IMR-90 (cell line): ENCODE results near the gene MDH1. TPM values are rescaled to one million over a fixed set of nuclear protein-coding genes. Genes with fewer than 3 reads are reported as not detected.

Experiments
- ATAC-seq: fragments of 200-7000 bp; cut with Tn5 transposase; 2 replicates; pipeline ENCODE4 v1.9.1; 2020; ENCODE audit warnings: low read depth, mild to moderate bottlenecking, moderate library complexity
- BruUV-seq: library from RNA; stranded (reverse); fragments of 400-500 nt; replicated peaks from 2 replicates; lab custom pipeline; 2021; lab: Mats Ljungman, UMichigan
- CTCF ChIA-PET: fragments of 300-600 bp; formaldehyde crosslinking; extraction: SDS; loops from one replicate; lab custom pipeline; 2021; ENCODE audit warnings: antibody characterized with exemption; lab: Yijun Ruan, JAX
- POLR2A ChIA-PET: fragments of 300-600 bp; sonication (Branson Sonifier 250); formaldehyde crosslinking; loops from one replicate; lab custom pipeline; 2022; ENCODE audit warnings: antibody characterized with exemption; ENCODE audit not compliant: unreplicated experiment; lab: Charles Lee
- DNase-seq: peaks from one replicate; pipeline ENCODE4 v3.0.0; 2013
- H2AFZ ChIP-seq: replicated peaks from 2 replicates; pipeline ENCODE3; 2013; ENCODE audit warnings: low read length, mild to moderate bottlenecking; ENCODE audit not compliant: poor library complexity
- H2AK5ac ChIP-seq: 2 replicates; pipeline ENCODE4 v1.6.1; 2013; ENCODE audit warnings: low read depth, low read length, inconsistent platforms
- H2AK9ac ChIP-seq: replicated peaks from 2 replicates; pipeline ENCODE3; 2013; ENCODE audit warnings: mild to moderate bottlenecking, low read depth, low read length, moderate library complexity; ENCODE audit not compliant: poor library complexity
- H2BK120ac ChIP-seq: 2 replicates; pipeline ENCODE4 v1.6.1; 2013; ENCODE audit warnings: low read depth, low read length, inconsistent platforms
- H2BK15ac ChIP-seq: 3 replicates; pipeline ENCODE4 v1.6.1; 2013; ENCODE audit warnings: low read depth, low read length, inconsistent platforms
- H2BK20ac ChIP-seq: 2 replicates; pipeline ENCODE4 v1.6.1; 2013; ENCODE audit warnings: low read depth, mild to moderate bottlenecking, inconsistent platforms, low read length, moderate library complexity
- H2BK5ac ChIP-seq: 2 replicates; pipeline ENCODE4 v1.6.1; 2013; ENCODE audit warnings: mild to moderate bottlenecking, low read depth, low read length, inconsistent platforms; ENCODE audit not compliant: poor library complexity, severe bottlenecking
- H3K14ac ChIP-seq: replicated peaks from 2 replicates; pipeline ENCODE4 v1.6.1; 2013; ENCODE audit warnings: low read depth, low read length, inconsistent platforms
- H3K18ac ChIP-seq: 2 replicates; pipeline ENCODE4 v1.6.1; 2013; ENCODE audit warnings: low read depth, low read length, control low read depth
- H3K23ac ChIP-seq: 2 replicates; pipeline ENCODE4 v1.6.1; 2013; ENCODE audit warnings: low read depth, low read length, inconsistent platforms
- H3K27ac ChIP-seq: 2 replicates; pipeline ENCODE4 v1.5.1; 2013; ENCODE audit warnings: mild to moderate bottlenecking, control low read depth, low read length; ENCODE audit not compliant: insufficient read depth
- H3K27me3 ChIP-seq: 2 replicates; pipeline ENCODE4 v1.6.1; 2013; ENCODE audit warnings: low read length; ENCODE audit not compliant: control insufficient read depth, insufficient read depth
- H3K36me3 ChIP-seq: 2 replicates; pipeline ENCODE4 v1.6.1; 2013; ENCODE audit warnings: low read length, mixed read lengths; ENCODE audit not compliant: control insufficient read depth, insufficient read depth
- H3K4ac ChIP-seq: 2 replicates; pipeline ENCODE4 v1.6.1; 2013; ENCODE audit warnings: low read depth, low read length, inconsistent platforms
- H3K4me1 ChIP-seq: 2 replicates; pipeline ENCODE4 v1.6.1; 2013; ENCODE audit warnings: low read length, mixed read lengths; ENCODE audit not compliant: control insufficient read depth, insufficient read depth
- H3K4me2 ChIP-seq: 2 replicates; pipeline ENCODE4 v1.6.1; 2013; ENCODE audit warnings: low read depth, mild to moderate bottlenecking, control low read depth, low read length, moderate library complexity
- H3K4me3 ChIP-seq: 2 replicates; pipeline ENCODE4 v1.5.1; 2013; ENCODE audit warnings: low read depth, mild to moderate bottlenecking, control low read depth, low read length, moderate library complexity; ENCODE audit not compliant: insufficient read depth
- H3K56ac ChIP-seq: 2 replicates; pipeline ENCODE4 v1.6.1; 2013; ENCODE audit warnings: low read length, inconsistent platforms; ENCODE audit not compliant: insufficient read depth; ENCODE audit errors: extremely low read depth
- H3K79me1 ChIP-seq, 2 experiments: 2 replicates each; pipeline ENCODE4 v1.6.1; 2013; ENCODE audit warnings: low read length in 2 of 2, inconsistent platforms in 1 of 2, low read depth in 1 of 2
- H3K9ac ChIP-seq: 2 replicates; pipeline ENCODE4 v1.6.1; 2013; ENCODE audit warnings: low read depth, low read length, control low read depth
- H3K9me1 ChIP-seq: 2 replicates; pipeline ENCODE4 v1.6.1; 2013; ENCODE audit warnings: low read length, inconsistent platforms; ENCODE audit not compliant: insufficient read depth
- H3K9me3 ChIP-seq: 2 replicates; pipeline ENCODE4 v1.6.1; 2013; ENCODE audit warnings: low read length; ENCODE audit not compliant: control insufficient read depth, insufficient read depth
- H4K20me1 ChIP-seq: 2 replicates; pipeline ENCODE4 v1.6.1; 2013; ENCODE audit warnings: low read length, inconsistent platforms; ENCODE audit not compliant: insufficient read depth
- H4K5ac ChIP-seq: 2 replicates; pipeline ENCODE4 v1.6.1; 2013; ENCODE audit warnings: mild to moderate bottlenecking, low read depth, low read length, control low read depth
- H4K8ac ChIP-seq, 2 experiments: 2 replicates each; pipeline ENCODE4 v1.6.1; 2013; ENCODE audit warnings: low read depth in 2 of 2, low read length in 2 of 2, control low read depth in 1 of 2, inconsistent platforms in 1 of 2
- H4K91ac ChIP-seq: 2 replicates; pipeline ENCODE4 v1.6.1; 2013; ENCODE audit warnings: low read depth, low read length, inconsistent platforms; ENCODE audit not compliant: insufficient read depth
- BHLHE40 ChIP-seq: fragments of 150-350 bp; IDR thresholded peaks from 2 replicates; pipeline ENCODE4 v1.6.1; 2016; ENCODE audit warnings: mild to moderate bottlenecking, low read depth, low read length
- CEBPB ChIP-seq: IDR thresholded peaks from 2 replicates; pipeline ENCODE4 v1.6.1; 2012; ENCODE audit warnings: low read depth, low read length, improper control_type of control experiment
- CTCF ChIP-seq: conservative IDR thresholded peaks from 2 replicates; pipeline ENCODE4 v1.5.1; 2012; ENCODE audit warnings: mild to moderate bottlenecking, low read depth, low read length, improper control_type of control experiment
- MAFK ChIP-seq: IDR thresholded peaks from 2 replicates; pipeline ENCODE4 v1.6.1; 2012; ENCODE audit warnings: low read depth, low read length, improper control_type of control experiment
- MXI1 ChIP-seq: IDR thresholded peaks from 2 replicates; pipeline ENCODE4 v1.6.1; 2012; ENCODE audit warnings: low read depth, mild to moderate bottlenecking, low read length, moderate library complexity, borderline replicate concordance
- RAD21 ChIP-seq: IDR thresholded peaks from 2 replicates; pipeline ENCODE4 v1.6.1; 2012; ENCODE audit warnings: low read length, improper control_type of control experiment
- RCOR1 ChIP-seq: IDR thresholded peaks from 2 replicates; pipeline ENCODE4 v1.6.1; 2012; ENCODE audit warnings: mild to moderate bottlenecking, low read length, improper control_type of control experiment; ENCODE audit not compliant: insufficient replicate concordance
- SMC3 ChIP-seq: fragments of 150-350 bp; IDR thresholded peaks from 2 replicates; pipeline ENCODE4 v1.6.1; 2016; ENCODE audit warnings: low read depth, mild to moderate bottlenecking, antibody characterized with exemption, low read length, moderate library complexity
- WGBS, 2 experiments: methylation state at CpG; one replicate each; pipeline versions ENCODE4 v1.1.5 to v1.1.7; 2013; ENCODE audit warnings: missing lambda C conversion rate in 2 of 2; ENCODE audit not compliant: insufficient read length in 1 of 2; ENCODE audit errors: extremely low coverage in 2 of 2; 5-methylcytosine and 5-hydroxymethylcytosine counted together
- dilution Hi-C: fragments of 300-500 bp; cut with HindIII; formaldehyde crosslinking; loops from one replicate; pipeline ENCODE4 v1.14.3; 2018; ENCODE audit warnings: low sequenced_read_pairs; ENCODE audit not compliant: unreplicated experiment
- in situ Hi-C: fragments of 300-500 bp; cut with MboI; formaldehyde crosslinking; loops from 3 replicates; pipeline ENCODE4 v1.14.3; 2019; ENCODE audit warnings: low sequenced_read_pairs, inconsistent platforms, mixed read lengths
- intact Hi-C: fragments of 100-400 bp; cut with micrococcal nuclease; formaldehyde crosslinking; loops from 2 replicates; pipeline ENCODE4 v1.10.0; 2022
- polyA plus RNA-seq, 3 experiments: library from polyadenylated mRNA; depleted of rRNA; stranded (reverse); fragments of >200 nt; gene quantifications; 2 replicates each; pipeline ENCODE4 v1.2.3, GENCODE V29; 2012; ENCODE audit warnings: low replicate concordance in 1 of 3
- total RNA-seq: library from RNA; depleted of rRNA; stranded (reverse); fragments of >200 nt; gene quantifications from 2 replicates; pipeline ENCODE4 v1.2.3, GENCODE V29; 2012

The MDH1 gene
- total and polyA plus RNA-seq, 2 of the 4 experiments (the other 2 are of a cell fraction) = 195 to 248 TPM

DNA sequence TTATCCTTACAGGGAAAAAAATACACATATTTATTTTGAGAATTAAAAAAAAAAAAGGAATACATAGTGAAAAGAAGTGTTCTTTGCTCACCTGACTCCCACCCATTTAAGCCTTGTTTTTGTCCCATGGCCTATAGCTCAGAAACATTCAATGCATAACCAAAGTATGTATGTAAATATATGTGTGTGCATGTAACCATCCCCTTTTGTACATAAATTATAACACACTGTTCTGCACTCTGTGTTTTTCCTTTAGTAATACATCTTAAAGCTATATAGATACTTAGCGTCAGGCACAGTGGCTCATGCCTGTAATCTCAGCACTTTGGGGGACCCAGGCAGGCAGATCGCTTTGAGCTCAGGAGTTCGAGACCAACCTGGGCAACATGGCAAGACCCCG lies 21.8 kb downstream of the MDH1 start:
- H3K79me1 ChIP-seq = no peaks in the 10 kb centered on the region
- H4K20me1 ChIP-seq = no peaks in the 10 kb centered on the region
- no peak for DNase-seq
- no peak overlapping the region for H2BK5ac ChIP-seq
- no peak overlapping the region for H3K9ac ChIP-seq
- no peaks in the 10 kb centered on the region for H3K27me3 ChIP-seq
- dilution Hi-C loops = no loop called here
- no peak overlapping the region for H3K4me2 ChIP-seq
- TF ChIP-seq MAFK = no peak
- TF ChIP-seq CEBPB = no peak
- no peak for TF ChIP-seq BHLHE40
- no peak for TF ChIP-seq RCOR1
- no peak for TF ChIP-seq MXI1
- TF ChIP-seq RAD21 = no peak
- TF ChIP-seq SMC3 = no peak
- TF ChIP-seq CTCF = no peak
- no peak overlapping the region for H2AK9ac ChIP-seq
- WGBS, 2 experiments = 100% methylated on average over 1 of the region's 4 CpGs; no CpG with 5 or more reads in 1 of the 2 experiments
- H3K9me3 ChIP-seq = no peaks in the 10 kb centered on the region
- H2BK120ac ChIP-seq = no peak overlapping the region
- no peak overlapping the region for H3K27ac ChIP-seq
- H4K91ac ChIP-seq = no peak overlapping the region
- no peak overlapping the region for H3K14ac ChIP-seq
- POLR2A ChIA-PET = no interaction called here
- peaks cover 10% of the 10 kb centered on the region; the same call in 1 of the 2 replicates for H3K36me3 ChIP-seq
- no peak overlapping the region for H3K56ac ChIP-seq
- in situ Hi-C loops = no loop called here
- ATAC-seq = no peak
- no peak overlapping the region for H2BK15ac ChIP-seq
- H4K8ac ChIP-seq = no peak overlapping the region
- no peak overlapping the region for H2AK5ac ChIP-seq
- H3K4ac ChIP-seq = no peak overlapping the region
- H3K4me1 ChIP-seq = peaks cover 2% of the 10 kb centered on the region; the same call in 1 of the 2 replicates
- H3K23ac ChIP-seq = no peak overlapping the region
- H3K18ac ChIP-seq = no peak overlapping the region
- H2BK20ac ChIP-seq = no peak overlapping the region
- no peak overlapping the region for H2AFZ ChIP-seq
- CTCF ChIA-PET = interaction anchor here (0.6 kb wide), 1 partner anchor 408 kb away, joined by 5 read pairs; no protein-coding TSS in a partner anchor
- no peak overlapping the region for H4K5ac ChIP-seq
- H3K4me3 ChIP-seq = no peak overlapping the region
- BruUV-seq = no TSS peak
- intact Hi-C loops = no loop called here
- no peaks in the 10 kb centered on the region; the same call in none of the 2 replicates for H3K9me1 ChIP-seq
